ENCODE results near the gene FAM181A. TPM values are rescaled to one million over a fixed set of nuclear protein-coding genes. Genes with fewer than 3 reads are reported as not detected.

Gene FAM181A
- total RNA-seq, 1 donor from 2014 or later, result not detected

DNA sequence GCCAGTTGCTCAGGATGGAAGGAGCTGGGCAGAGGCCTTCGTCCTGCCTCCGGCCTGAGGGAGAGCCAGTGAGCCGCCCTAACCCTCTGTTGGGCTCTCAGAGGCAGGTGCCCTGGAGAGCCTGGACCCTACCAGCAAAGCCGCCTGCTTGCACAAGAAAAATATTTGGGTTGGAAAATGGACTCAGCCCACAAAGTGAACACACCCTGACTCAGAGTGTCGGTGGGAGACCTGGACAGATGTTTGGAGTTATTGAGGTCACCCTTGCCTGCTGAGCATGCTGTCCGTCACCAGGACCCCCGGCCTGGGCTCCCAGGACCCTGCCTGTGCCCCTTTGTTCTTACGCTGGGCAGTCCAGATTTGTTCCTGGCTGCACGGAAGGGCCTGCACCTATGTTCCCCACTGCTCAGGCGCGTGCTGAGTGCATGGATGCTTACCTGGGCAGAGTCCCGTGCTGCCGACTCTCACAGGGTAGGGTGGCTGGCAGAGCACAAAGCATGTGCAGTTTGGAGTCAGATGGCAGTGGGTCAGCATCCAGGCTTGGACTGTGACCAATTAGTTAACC lies 22.4 kb downstream of the FAM181A start:
- Histone ChIP-seq H3K4me1 (peaks cover 3% of the 10 kb centered on the region), H3K9me3 (ENCODE audit: low read depth) (no peaks in the 10 kb centered on the region), H2AFZ (replicated peaks) (no peak overlapping the region), H3F3A (ENCODE audit: low read depth) (no peaks in the 10 kb centered on the region), H3K27ac (no peak overlapping the region), H3K9ac (no peak overlapping the region), H3K79me2 (ENCODE audit: low read depth) (no peaks in the 10 kb centered on the region), H3K4me2 (no peak overlapping the region), H4K20me1 (ENCODE audit: low read depth) (no peaks in the 10 kb centered on the region), H3K36me3 (no peaks in the 10 kb centered on the region), H3K4me3 (no peak overlapping the region), H3K27me3 (no peaks in the 10 kb centered on the region)
- no peaks in the 10 kb centered on the region for H3K36me3 Mint-ChIP-seq
- no peak overlapping the region for H3K27ac Mint-ChIP-seq
- no peak for TF ChIP-seq EZH2phosphoT487 (IDR thresholded peaks at IDR 0.05)
- no peak for TF ChIP-seq EZH2 (IDR thresholded peaks at IDR 0.05)
- TF ChIP-seq, protein P1, sequence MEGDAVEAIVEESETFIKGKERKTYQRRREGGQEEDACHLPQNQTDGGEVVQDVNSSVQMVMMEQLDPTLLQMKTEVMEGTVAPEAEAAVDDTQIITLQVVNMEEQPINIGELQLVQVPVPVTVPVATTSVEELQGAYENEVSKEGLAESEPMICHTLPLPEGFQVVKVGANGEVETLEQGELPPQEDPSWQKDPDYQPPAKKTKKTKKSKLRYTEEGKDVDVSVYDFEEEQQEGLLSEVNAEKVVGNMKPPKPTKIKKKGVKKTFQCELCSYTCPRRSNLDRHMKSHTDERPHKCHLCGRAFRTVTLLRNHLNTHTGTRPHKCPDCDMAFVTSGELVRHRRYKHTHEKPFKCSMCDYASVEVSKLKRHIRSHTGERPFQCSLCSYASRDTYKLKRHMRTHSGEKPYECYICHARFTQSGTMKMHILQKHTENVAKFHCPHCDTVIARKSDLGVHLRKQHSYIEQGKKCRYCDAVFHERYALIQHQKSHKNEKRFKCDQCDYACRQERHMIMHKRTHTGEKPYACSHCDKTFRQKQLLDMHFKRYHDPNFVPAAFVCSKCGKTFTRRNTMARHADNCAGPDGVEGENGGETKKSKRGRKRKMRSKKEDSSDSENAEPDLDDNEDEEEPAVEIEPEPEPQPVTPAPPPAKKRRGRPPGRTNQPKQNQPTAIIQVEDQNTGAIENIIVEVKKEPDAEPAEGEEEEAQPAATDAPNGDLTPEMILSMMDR (IDR thresholded peaks at IDR 0.05), result no peak
- H3K4me1 Mint-ChIP-seq, result peaks cover 51% of the 10 kb centered on the region
- no peak overlapping the region for H3K4me3 Mint-ChIP-seq
- DNase-seq (ENCODE audit: low spot score), result no peak
- peaks cover 2% of the 10 kb centered on the region for H3K27me3 Mint-ChIP-seq (ENCODE audit: insufficient read depth, low read depth)
- no peaks in the 10 kb centered on the region for H3K9me3 Mint-ChIP-seq

DNA sequence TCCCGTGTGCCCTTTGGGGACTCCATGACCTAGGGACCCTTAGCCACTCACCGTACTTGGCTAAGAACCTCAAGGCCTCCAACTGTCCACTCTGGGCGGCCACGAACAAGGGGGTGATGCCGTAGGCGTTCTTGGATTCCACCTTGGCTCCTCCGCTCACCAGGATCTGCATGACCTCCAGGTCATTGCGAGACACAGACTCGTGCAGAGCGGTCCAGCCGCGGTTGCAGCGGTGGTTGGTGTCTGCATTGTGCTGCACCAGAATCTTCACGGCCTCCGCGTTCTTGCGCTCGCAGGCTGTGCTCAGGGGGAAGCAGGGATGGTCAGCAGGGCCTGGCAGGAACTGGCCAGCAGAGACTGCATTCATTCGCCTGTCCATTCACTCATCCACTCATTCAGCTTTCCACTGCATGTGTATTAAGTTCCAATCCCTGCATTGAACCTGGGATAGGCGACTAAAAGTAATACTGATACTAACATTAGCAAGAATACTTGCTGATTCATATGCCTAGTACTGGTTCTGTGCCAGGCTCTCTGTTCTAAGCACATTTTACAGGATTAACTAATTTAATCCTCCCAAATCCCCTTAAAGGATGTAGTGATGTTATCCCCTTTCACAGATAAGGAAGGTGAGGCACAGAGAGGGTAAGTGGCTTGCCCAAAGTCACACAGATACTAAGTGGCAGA lies 23.9 kb downstream of the FAM181A start:
- no peak overlapping the region for H3K4me2 ChIP-seq
- Mint-ChIP-seq H3K9me3 (no peaks in the 10 kb centered on the region), H3K27me3 (ENCODE audit: insufficient read depth, low read depth) (peaks cover 2% of the 10 kb centered on the region), H3K4me1 (peaks cover 50% of the 10 kb centered on the region), H3K4me3 (no peak overlapping the region), H3K27ac (no peak overlapping the region), H3K36me3 (no peaks in the 10 kb centered on the region)
- DNase-seq (ENCODE audit: low spot score), result no peak
- peaks cover 3% of the 10 kb centered on the region for H3K4me1 ChIP-seq
- H3K9me3 ChIP-seq (ENCODE audit: low read depth), result no peaks in the 10 kb centered on the region
- no peak overlapping the region for H3K4me3 ChIP-seq
- no peak overlapping the region for H3K27ac ChIP-seq
- H3K36me3 ChIP-seq, result no peaks in the 10 kb centered on the region
- H3K79me2 ChIP-seq (ENCODE audit: low read depth), result no peaks in the 10 kb centered on the region
- no peaks in the 10 kb centered on the region for H3F3A ChIP-seq (ENCODE audit: low read depth)
- TF ChIP-seq, protein P1 (IDR thresholded peaks at IDR 0.05), result no peak
- TF ChIP-seq EZH2phosphoT487 (IDR thresholded peaks at IDR 0.05), result no peak
- no peak for TF ChIP-seq EZH2 (IDR thresholded peaks at IDR 0.05)
- H2AFZ ChIP-seq (replicated peaks), result no peak overlapping the region
- H3K9ac ChIP-seq, result no peak overlapping the region
- no peaks in the 10 kb centered on the region for H3K27me3 ChIP-seq
- H4K20me1 ChIP-seq (ENCODE audit: low read depth), result no peaks in the 10 kb centered on the region

DNA sequence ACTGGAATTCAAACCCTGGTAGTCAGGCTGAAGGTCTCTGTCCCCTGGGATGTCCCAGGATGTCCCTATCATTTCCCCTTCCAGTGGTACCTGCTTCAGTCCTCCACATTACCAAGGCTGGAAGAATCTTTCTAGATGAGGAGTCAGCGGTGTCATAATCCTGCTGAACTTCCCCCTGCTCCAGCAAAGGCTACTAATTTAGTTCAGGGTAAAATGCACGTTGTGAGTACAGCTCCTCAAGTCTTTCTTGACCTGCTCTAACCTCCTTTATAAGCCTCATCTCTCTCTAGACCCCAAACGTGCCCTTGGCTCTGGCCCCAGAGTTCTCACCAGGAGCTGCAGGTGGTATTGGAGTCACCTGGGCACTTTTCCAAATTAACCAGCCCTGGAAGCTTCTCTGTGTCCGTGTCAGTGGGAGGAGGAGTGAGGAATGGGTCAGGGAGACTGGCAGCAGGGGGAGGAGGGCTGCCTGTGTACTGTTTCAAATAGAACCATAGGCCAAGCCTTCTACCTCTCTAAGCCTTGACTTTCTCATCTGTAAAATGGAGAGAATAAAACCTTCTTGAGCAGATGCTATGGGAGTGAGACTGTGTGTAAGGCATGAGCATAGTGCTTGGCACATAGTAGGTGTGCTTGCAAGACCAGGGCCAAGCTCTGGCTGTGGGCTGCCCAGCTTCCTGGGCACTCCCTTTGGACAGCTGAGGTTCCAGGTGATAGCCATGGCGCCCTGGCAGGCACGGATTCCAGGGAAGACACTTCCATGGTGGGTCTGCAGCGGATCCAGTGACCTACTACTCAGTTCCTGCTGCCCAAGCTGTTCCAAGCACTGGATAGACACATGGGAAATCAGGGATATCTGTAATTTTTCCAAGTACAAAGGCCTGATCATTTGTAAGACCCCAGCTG lies 24.7 kb downstream of the FAM181A start:
- Histone ChIP-seq H3K4me3 (no peak overlapping the region), H3K4me2 (no peak overlapping the region), H2AFZ (replicated peaks) (no peak overlapping the region), H3K9ac (no peak overlapping the region), H3K79me2 (ENCODE audit: low read depth) (no peaks in the 10 kb centered on the region), H3F3A (ENCODE audit: low read depth) (no peaks in the 10 kb centered on the region), H3K36me3 (no peaks in the 10 kb centered on the region), H3K27me3 (no peaks in the 10 kb centered on the region), H3K9me3 (ENCODE audit: low read depth) (no peaks in the 10 kb centered on the region), H3K27ac (no peak overlapping the region), H3K4me1 (peaks cover 3% of the 10 kb centered on the region), H4K20me1 (ENCODE audit: low read depth) (no peaks in the 10 kb centered on the region)
- Mint-ChIP-seq H3K9me3 (no peaks in the 10 kb centered on the region), H3K4me1 (peaks cover 46% of the 10 kb centered on the region), H3K36me3 (no peaks in the 10 kb centered on the region), H3K27me3 (ENCODE audit: insufficient read depth, low read depth) (peaks cover 2% of the 10 kb centered on the region), H3K4me3 (no peak overlapping the region), H3K27ac (no peak overlapping the region)
- TF ChIP-seq EZH2 (IDR thresholded peaks at IDR 0.05), result no peak
- no peak for DNase-seq (ENCODE audit: low spot score)
